Measurements from ENCODE around the gene CLCN7. TPM values are rescaled to one million over a fixed set of nuclear protein-coding genes. Genes with fewer than 3 reads are reported as not detected.

Gene CLCN7
- total RNA-seq, 1 donor from 2014 or later: 98.1 TPM

DNA sequence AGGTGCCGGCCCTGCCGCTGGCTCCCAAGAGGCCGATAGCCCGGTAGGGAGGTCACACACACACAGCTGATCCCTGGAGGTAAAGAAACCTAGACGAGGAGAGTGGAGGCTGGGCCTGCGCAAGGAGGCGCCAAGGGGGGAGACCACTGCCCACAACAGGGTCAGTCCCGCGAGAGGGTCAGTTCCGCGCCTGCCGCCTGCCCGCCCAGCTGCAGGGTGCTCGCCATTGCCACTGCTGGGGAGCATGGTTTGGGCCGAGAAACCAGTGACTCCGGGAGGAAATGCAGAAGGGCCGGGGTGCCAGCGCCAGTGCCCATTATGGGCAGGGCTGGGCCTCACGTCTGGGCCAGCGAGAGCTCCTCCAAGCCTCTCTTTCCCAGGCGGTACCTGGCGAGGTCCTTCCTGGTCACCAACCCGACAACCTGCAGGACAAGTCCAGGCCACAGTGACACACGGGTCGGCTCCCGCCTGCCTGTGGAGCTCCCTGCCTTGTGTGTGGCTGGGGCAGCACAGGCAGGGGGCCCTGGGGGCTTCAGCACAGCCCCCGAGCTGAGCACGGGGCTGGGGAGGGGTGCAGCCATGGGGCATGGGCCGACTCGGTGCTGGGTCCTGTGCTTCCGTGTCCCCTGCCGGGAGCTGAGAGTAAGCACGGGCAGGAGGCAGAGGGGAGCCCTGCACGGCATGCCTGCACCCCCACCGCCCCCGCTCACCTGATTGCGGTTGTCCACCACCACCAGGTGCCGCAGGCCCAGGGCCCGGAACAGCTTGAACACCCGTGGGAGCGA is 28.3 kb downstream of the CLCN7 start:
- no peak for DNase-seq (ENCODE audit: extremely low spot score, unreplicated experiment)
- no peaks in the 10 kb centered on the region for H3K27me3 Mint-ChIP-seq
- no peak overlapping the region for H3K27ac Mint-ChIP-seq
- no peaks in the 10 kb centered on the region for H3K36me3 Mint-ChIP-seq
- no peaks in the 10 kb centered on the region for H3K4me1 Mint-ChIP-seq (ENCODE audit: unreplicated experiment)
- H3K4me3 Mint-ChIP-seq: no peak overlapping the region
- no peaks in the 10 kb centered on the region for H3K9me3 Mint-ChIP-seq
- TF ChIP-seq CTCF (conservative IDR thresholded peaks at IDR 0.05): no peak

GRCh38 chr16:1445518-1446203 is 29.2 kb downstream of the CLCN7 start:
- Mint-ChIP-seq H3K4me1 (ENCODE audit: unreplicated experiment) (no peaks in the 10 kb centered on the region), H3K4me3 (no peak overlapping the region), H3K9me3 (no peaks in the 10 kb centered on the region), H3K36me3 (no peaks in the 10 kb centered on the region), H3K27me3 (no peaks in the 10 kb centered on the region), H3K27ac (no peak overlapping the region)
- DNase-seq (ENCODE audit: extremely low spot score, unreplicated experiment): no peak
- TF ChIP-seq CTCF (conservative IDR thresholded peaks at IDR 0.05): no peak

- H3K4me1 Mint-ChIP-seq (ENCODE audit: unreplicated experiment): no peaks in the 10 kb centered on the region
- no peaks in the 10 kb centered on the region for H3K36me3 Mint-ChIP-seq
- H3K4me3 Mint-ChIP-seq: no peak overlapping the region
- no peak for DNase-seq (ENCODE audit: extremely low spot score, unreplicated experiment)
- H3K27me3 Mint-ChIP-seq: no peaks in the 10 kb centered on the region
- no peaks in the 10 kb centered on the region for H3K9me3 Mint-ChIP-seq
- no peak overlapping the region for H3K27ac Mint-ChIP-seq
- TF ChIP-seq CTCF (conservative IDR thresholded peaks at IDR 0.05): no peak
These were observed 29.9 kb downstream of the CLCN7 start for GRCh38 chr16:1444730-1445517.

GRCh38 chr16:1443980-1444729 is 30.7 kb downstream of the CLCN7 start, which contains the start of gene CCDC154:
Gene CCDC154, minus strand, starts transcription at chr16:1444556. Its CDS starts 234 bp downstream, at chr16:1444322.
- H3K9me3 Mint-ChIP-seq: no peaks in the 10 kb centered on the region
- no peak within 1 kb of the TSS for H3K27ac Mint-ChIP-seq
- no peak for TF ChIP-seq CTCF (conservative IDR thresholded peaks at IDR 0.05)
- H3K36me3 Mint-ChIP-seq: no peaks in the 10 kb centered on the region
- H3K4me1 Mint-ChIP-seq (ENCODE audit: unreplicated experiment): no peaks in the 10 kb centered on the region
- no peak within 1 kb of the TSS for H3K4me3 Mint-ChIP-seq
- H3K27me3 Mint-ChIP-seq: no peaks in the 10 kb centered on the region
- DNase-seq (ENCODE audit: extremely low spot score, unreplicated experiment): no peak

DNA sequence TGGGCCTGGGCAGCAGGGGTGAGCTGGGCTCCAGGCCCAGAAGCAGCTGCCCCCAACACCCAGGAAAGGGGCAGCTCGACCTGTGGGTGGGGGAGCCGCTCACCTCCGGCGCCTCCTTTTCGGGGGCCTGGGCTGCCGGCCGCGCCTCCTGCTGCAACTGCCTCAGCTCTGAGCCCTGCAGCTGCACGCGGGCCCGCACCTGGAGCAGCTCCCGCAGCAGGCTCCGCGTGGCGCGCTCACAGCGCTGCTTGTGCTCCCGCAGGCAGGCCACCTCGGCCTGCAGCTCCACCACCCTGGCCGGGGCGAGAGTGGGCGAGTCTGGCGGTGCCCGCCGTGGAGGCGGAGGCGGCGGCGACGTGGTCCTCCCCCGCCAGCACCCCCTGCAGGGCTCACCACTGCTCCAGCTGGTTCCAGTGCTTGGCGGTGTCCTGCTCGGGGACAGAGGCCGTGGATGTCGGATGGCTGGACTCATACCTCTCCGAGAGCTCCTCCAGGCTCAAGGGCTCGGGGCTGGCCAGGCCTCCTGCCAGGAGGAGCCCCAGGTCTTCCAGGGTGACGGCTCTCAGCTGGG is 31.3 kb downstream of the CLCN7 start:
- no peaks in the 10 kb centered on the region for H3K4me1 Mint-ChIP-seq (ENCODE audit: unreplicated experiment)
- no peak overlapping the region for H3K27ac Mint-ChIP-seq
- no peaks in the 10 kb centered on the region for H3K27me3 Mint-ChIP-seq
- DNase-seq (ENCODE audit: extremely low spot score, unreplicated experiment): no peak
- no peak for TF ChIP-seq CTCF (conservative IDR thresholded peaks at IDR 0.05)
- no peaks in the 10 kb centered on the region for H3K36me3 Mint-ChIP-seq
- no peak overlapping the region for H3K4me3 Mint-ChIP-seq
- no peaks in the 10 kb centered on the region for H3K9me3 Mint-ChIP-seq
